NCI-H146 treated with DMSO at 0.1 percent for 48 hours (cell line): ENCODE results near the gene FARP1.

Experiments
- DNase-seq: peaks from one replicate; lab custom pipeline; 2025; ENCODE audit not compliant: unreplicated experiment; lab: John Stamatoyannopoulos, UW

Gene FARP1

GRCh38 chr13:98301721-98302120 lies 158.8 kb downstream of the FARP1 start:
- no peak for DNase-seq

DNA sequence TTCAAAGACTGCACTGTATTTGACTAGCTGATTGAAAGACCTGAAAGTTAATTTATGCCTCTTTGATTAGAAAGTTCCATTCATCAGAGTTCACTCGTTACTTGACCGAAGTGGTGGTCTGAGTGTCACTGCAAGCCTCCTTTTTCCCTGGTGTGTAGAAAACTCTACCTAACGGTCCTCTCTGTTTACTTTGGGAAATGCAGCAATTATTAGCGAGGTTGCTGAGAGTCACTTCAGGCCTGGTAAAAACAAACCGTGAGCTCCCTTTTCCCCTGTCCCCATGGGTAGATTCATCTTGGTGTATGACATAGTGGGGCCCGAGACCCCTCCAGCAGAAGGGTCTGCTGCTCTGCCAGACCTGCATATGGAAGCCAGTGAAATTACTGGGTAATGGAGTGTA lies 161.0 kb downstream of the FARP1 start:
- DNase-seq = no peak

DNA sequence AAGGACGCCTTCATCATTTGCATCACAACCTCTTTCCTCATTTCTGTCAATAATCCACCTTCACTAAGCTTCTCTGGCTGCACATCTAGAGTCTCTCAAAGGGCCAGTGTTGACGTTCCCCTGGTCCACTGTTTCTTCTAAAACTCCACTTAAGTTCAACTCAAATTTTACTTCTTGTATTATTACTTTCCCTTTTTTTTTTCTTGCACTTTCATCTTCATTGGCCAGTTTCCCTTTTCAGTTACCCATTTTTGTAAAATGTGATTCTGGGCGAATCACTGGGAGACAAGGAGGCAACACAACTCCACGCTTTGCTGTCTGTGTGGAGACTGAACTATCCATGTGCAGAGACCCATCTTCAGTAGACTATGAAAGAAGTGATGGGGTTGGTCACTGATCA lies 162.8 kb downstream of the FARP1 start:
- no peak for DNase-seq

- DNase-seq = no peak
These were observed 164.7 kb downstream of the FARP1 start for GRCh38 chr13:98307463-98308085.

DNA sequence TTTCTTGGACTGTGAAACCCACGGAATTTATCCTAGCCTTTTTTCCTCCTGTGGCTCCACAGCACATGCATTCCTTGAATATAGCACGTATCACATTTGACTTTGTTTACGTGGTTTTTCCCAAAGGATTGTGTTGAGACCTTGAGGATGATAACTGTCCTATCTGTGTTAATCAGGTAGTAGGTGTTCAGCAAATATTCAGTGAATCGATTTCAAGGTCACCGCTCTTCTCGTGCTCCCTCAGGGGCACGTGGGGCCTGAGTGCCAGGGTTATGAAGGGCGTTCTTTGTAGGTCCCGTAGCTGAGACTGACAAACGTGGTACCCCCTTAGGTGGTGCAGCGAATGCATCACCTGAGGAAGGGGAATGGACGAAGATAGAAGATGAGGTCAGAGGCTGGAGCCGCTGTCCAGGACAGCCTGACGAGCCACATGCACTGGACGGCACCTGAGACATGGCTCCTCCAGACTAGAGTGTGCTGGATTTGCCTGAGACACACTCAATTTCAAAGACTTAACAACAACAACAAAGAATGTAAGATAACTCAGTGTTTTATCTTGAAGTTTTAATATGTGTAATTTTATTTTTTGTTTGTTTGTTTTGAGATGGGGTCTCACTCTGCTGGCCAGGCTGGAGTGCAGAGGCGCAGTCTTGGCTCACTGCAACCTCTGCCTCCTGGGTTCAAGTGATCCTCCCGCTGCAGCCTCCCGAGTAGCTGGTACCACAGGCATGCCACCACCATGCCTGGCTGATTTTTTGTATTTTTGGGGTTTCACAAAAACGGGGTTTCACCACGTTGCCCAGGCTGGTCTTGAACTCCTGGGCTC lies 165.4 kb downstream of the FARP1 start:
- DNase-seq = no peak

- DNase-seq = no peak
These were observed 166.9 kb downstream of the FARP1 start for GRCh38 chr13:98309569-98310335.

- no peak for DNase-seq
These were observed 167.7 kb downstream of the FARP1 start for GRCh38 chr13:98310485-98311199.

- no peak for DNase-seq
These were observed 168.3 kb downstream of the FARP1 start for GRCh38 chr13:98311200-98311548.

DNA sequence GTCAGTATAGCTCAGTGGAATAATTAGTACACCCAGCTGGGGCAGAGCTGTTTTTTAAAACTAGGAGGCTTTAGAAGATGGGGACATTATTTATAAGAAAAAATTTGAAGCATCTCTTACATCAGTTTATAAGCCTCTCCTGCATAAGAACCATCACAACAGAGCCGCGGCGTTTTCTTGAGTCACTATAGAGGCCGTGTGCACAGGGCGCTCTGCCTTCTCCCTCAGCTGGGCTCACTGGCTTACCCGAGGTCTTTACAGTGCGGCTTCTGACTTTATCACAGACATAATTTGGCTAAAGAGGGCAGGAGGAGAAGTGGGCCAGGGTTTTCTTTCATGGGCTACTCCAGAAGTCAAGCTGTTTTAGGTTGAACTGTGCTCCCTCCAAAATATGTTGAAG lies 169.7 kb downstream of the FARP1 start:
- DNase-seq = no peak

DNA sequence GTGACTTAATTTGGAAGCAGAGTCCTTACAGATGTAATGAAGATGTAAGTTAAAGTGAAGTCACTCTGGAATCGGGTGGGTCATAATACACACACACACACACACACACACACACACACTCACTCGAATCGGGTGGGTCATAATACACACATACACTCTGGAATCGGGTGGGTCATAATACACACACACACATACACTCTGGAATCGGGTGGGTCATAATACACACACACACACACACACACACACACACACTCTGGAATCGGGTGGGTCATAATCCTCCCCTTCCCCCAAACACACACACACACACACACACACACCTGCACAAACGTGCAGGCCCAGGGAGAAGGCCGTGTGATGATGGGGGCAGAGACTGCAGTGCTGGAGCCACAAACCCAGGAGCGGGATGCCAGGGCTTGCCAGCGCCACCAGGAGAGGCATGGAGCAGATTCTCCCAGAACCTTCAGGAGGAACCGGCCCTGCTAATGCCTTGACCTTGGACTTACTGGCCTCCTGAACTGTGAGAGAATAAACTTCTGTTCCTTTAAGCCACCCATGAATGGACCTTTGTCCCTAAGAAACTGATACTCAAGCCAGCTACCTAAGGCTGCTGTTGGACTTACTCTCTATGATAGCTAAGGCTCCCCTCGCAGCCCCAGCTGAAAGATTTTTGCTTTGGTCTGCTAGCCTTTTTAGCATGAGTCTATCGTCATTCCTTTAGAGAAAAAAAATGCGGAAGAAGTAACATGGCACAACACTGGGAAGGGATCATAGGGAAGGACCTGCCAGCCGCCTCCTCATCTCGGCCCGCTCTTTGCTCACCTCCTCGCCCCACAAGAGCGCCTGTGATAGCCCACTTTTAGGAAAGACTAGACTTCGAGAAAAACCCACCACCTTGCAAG lies 170.4 kb downstream of the FARP1 start:
- DNase-seq = no peak

GRCh38 chr13:98313922-98314292 lies 171.0 kb downstream of the FARP1 start:
- no peak for DNase-seq

DNA sequence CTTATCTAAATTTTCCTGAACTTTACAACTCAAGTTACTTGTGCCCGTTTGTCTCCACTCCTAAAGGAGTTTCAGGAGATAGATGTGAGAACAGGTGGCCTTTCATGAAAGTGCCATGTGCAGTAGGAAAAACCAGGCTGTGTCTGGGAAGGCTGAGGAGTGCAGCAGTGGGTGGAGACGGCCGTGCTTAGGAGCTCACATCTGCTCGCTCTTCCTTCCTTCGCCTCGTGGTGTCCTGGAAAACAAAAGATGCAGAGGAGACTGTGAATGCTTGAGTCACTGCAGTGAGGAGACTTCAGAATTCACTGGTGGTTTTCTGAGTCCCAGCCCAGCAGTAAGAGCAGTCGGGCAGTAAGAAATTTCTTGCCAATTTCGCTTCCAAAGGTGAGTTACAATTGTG lies 172.6 kb downstream of the FARP1 start:
- no peak for DNase-seq

DNA sequence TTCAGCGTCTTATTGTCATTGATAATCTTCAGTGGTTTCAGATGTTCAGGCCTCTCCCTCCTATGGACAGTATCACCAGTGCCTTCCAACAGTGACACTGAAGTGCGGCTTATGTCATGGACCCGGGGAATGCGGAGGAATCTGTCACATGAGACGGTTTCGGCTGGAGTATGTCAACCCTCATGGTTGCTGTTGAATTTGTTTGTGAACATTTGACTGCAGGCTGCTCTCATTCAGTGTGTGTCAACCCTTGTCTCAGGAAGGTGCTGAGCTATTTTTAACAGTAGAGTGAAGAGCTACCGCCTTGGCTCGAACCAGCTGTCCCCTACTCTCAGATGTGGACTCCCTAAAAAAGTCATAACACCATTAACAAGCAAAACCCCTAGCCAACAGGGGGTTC lies 173.0 kb downstream of the FARP1 start:
- no peak for DNase-seq

DNA sequence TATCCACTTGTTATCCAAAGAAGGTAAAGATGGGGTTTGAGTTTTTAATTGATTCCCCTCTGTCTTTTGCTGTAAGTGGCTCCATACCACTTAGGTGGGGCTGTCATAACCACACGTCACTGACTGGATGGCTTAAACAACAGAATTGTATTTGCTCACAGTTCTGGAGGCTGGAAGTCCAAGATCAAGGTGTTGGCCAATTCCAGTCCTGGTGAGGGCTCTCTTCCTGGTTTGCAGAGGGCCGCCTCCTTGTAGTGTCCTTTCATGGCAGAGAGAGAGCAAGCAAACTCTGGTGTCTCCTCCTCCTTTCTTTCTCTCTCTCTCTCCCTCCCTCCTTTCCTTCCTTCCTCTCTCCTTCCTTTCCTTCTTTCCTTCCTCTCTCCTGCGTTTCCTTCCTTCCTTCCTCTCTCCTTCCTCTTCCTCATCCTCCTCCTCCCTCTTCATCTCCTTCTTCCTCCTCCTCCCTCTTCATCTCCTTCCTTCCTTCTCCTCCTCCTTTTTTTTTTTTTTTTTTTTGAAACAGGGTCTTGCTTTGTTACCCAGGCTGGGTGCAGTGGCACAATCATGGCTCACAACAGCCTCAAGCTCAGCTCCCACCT lies 174.8 kb downstream of the FARP1 start:
- DNase-seq = no peak

DNA sequence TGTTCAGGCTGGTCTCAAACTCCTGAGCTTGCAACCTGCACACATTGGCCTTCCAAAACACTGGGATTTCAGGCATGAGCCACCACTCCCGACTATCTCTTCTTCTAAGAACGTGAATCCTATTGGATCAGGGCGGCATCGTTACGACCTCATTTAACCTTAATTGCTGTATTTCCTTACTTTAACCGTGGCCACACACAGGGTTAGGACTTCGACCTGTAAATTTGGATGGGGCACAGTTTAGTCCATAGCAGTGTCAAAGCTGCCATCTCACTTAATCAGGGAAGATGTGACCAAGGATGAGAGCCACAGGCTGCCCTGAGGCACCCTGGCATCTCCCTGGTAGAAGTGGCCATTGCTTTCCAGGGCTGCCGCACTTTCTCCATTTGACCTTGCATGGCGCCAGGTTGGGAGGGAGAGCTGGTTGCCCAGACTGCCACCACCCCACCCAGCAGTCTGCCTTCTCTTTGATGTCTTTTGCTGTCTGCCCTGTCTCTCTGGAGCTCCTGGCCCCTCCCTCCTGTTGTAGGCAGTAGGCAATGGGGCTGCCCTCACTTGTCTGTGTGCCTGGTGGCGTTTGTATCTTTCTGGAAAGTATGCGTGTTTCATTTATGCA lies 175.5 kb downstream of the FARP1 start:
- DNase-seq = no peak

- no peak for DNase-seq
These were observed 177.7 kb downstream of the FARP1 start for GRCh38 chr13:98320561-98321105.

DNA sequence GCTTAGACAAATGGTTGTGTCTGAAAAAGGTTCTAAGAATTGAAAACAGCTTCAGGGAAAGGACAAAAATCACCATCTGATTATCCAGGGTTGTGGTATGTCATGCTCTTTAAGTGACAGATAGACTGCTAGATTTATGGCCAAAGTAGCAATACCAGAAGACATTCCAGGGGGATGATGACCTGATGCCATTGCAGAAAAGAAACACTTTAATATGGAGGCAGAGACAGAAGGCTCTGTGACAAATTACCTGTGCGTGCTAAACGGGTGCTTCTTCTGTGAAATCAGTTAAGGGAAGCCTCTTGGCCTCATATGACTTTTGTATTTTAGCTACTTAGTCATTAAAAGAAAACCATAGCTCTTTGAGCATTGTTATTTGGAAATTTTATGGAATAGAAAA lies 178.5 kb downstream of the FARP1 start:
- no peak for DNase-seq

DNA sequence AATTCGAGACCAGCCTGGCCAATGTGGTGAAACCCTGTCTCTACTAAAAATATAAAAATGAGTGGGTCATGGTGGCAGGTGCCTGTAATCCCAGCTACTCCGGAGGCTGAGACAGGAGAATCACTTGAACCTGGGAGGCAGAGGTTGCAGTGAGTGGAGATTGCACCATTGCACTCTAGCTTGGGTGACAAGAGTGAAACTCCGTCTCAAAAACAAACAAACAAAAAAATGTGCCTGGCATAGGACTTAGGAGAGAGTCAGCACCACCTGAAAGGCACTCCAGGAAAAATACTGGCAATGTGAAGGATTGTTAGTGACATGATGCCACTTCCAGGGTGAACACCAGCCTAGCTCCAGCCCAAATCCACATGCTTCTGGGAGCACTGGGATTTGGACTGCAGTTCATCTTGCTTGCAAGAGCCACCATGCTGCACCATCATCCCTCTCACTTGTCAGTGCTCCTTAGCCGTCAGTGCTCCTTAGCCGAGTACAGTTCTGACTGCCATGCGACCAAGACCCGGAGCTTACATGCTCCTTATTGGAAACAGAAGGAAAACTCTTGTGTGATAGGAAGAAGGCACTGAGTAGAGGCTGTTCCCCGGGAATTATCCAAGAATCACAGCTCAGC lies 179.3 kb downstream of the FARP1 start:
- DNase-seq = no peak

DNA sequence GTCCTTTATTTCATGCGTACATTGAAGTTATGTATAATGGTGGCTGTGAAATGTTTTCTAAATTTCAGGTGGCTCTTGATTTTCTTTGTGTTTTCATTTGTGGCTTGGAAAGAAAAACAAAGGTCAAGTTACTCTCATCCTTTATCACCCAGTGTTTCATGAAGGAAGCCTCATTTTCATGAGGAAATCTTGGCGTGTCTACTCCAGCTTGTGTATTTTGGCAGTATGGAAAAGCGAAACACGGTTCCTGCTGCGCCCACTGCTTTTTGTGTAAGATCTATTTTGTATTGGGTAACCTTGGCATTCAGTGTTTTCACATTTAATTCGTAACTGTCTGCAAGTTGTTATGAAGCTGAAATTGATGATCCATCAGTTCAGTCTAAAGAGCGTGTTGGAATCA lies 181.2 kb downstream of the FARP1 start:
- no peak for DNase-seq
